ENCODE data around the gene ZNF48.

ZNF48 gene

DNA sequence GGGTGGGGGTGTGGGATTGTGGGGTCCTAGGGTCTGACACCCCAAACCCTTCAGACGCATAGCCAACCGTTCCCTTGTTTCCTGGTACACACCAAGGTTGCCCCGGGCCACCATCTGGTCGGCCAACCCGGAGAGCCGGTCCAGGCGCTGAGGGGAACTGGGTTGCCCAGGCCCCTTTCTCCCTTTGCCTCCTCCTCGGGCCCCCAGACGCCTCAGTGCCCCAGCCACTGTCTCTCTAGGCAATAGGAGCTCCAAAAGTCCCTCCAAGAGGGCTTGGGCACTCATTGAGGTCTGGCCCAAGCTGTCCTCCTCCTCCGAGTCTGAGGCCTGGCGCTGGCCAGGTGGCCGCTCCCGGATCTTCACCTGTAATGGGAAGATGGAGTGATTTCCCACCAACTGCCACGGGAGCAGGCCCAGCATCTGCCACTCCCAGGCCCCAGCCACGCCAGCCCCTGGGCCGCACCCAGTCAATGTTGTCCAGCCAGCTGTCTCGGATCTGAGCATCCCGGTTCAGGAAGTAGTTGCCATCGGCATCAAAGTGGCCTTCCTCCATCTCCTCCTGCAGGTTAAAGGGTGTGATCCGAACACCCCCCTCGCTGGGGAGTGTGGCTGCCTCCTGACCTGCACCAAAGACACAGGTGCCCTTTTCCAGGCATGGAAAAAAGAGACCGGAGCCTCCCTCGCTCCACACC, 41.6 kb upstream of the ZNF48 start:
- Histone ChIP-seq H3K27ac (ENCODE audit: insufficient read depth, low read length, poor library complexity, severe bottlenecking) (no peak overlapping the region), H3K4me1 (ENCODE audit: control insufficient read depth, insufficient read depth, low read length, poor library complexity, severe bottlenecking) (peaks cover 24% of the 10 kb centered on the region), H3K9me3 (ENCODE audit: control insufficient read depth, low read length) (no peaks in the 10 kb centered on the region), H3K27me3 (replicated peaks; ENCODE audit: control insufficient read depth, insufficient read depth, low read length, poor library complexity, severe bottlenecking) (no peaks in the 10 kb centered on the region), H3K4me3 (ENCODE audit: insufficient read depth, low read depth, low read length, poor library complexity, severe bottlenecking) (no peak overlapping the region), H3K36me3 (ENCODE audit: control insufficient read depth, insufficient read depth, low read length) (peaks cover 43% of the 10 kb centered on the region)
- no peak for DNase-seq

DNA sequence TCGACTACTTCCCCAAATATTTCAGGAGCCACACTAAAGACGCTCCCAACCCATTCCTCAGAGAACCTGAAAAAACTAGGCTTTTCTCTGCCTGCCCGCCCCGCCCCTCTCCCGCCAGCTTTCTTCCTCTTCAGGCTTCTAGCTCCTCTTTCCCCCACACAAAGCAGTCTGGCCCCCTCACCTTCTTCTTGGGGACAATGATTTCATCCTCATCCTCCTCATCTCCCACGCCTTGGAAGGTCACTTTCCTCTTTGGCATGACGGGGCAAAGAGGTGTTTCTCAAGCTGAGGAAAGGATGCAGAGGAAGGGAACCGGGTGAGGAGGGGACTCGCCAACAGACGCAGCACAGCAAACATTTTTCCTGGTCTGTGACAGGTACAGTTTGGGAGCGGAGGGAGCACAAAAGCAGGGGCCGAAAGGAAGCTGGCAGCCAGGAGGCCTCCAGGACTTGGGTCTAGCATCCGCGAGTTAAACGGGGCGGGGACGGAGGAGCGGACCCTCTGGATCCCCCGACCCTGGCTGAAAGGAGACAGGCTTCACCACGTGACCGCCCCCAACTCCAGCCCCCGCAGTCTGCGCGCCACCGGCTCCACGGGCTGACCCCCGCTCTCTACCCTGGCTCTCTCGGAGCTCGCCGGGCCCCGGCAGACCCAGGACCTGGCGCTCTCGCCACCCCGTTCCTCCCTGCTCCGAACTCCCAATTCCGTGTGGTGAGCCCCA, 40.6 kb upstream of the ZNF48 start:
- Histone ChIP-seq H3K27ac (ENCODE audit: insufficient read depth, low read length, poor library complexity, severe bottlenecking) (peak overlapping the region; percentile 88), H3K4me1 (ENCODE audit: control insufficient read depth, insufficient read depth, low read length, poor library complexity, severe bottlenecking) (peaks cover 24% of the 10 kb centered on the region), H3K27me3 (replicated peaks; ENCODE audit: control insufficient read depth, insufficient read depth, low read length, poor library complexity, severe bottlenecking) (no peaks in the 10 kb centered on the region), H3K9me3 (ENCODE audit: control insufficient read depth, low read length) (no peaks in the 10 kb centered on the region), H3K36me3 (ENCODE audit: control insufficient read depth, insufficient read depth, low read length) (peaks cover 47% of the 10 kb centered on the region), H3K4me3 (ENCODE audit: insufficient read depth, low read depth, low read length, poor library complexity, severe bottlenecking) (peak overlapping the region; percentile 81)
- DNase-seq = no peak

DNA sequence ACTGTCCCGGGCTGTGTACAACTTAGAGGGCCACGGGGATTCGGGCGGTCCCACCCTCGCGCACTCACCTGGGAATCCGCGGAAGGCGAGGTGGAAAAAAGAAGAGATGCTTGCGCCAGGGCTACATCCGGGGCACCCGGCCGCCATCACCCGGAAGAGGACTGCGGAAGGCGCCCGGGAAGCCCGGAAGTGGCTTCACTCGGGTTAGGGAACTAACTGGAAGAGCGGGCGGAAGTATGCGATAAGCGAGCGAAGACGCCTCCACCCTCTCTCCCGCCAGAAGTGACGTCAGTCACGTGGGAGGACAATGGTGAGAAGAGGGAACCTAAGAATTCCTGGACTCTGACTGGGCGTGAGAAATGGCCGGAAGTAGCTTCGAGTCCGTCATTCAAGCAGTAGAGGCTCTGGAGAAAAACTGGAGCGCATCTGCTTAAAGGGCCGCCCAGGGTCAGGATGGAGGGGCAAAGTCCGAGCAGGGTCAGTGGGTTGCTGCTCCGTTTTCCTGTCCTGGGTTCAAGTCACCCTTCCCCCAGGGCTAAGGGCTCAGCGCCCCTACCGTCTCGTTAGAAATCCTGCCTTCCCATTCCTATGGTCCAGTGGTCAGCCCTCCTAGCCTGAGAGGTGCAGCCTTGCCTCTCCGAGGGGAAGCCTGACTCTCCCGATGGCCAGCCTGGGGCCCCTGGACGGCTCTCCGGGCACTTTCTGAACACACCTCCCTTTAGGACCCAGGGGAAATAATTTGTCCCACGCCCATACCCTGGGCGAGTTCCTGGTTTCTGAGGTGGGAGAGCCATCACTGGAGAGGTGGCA, 39.9 kb upstream of the ZNF48 start, which contains the start of gene CD2BP2:
Gene CD2BP2, minus strand, starts transcription at position 165 of the 810 bp plus-strand sequence. CDS start 627 bp downstream, outside the sequence.
- Histone ChIP-seq H3K4me3 (ENCODE audit: insufficient read depth, low read depth, low read length, poor library complexity, severe bottlenecking) (peak within 1 kb of the TSS; percentile 81), H3K9me3 (ENCODE audit: control insufficient read depth, low read length) (no peaks in the 10 kb centered on the region), H3K27me3 (replicated peaks; ENCODE audit: control insufficient read depth, insufficient read depth, low read length, poor library complexity, severe bottlenecking) (no peaks in the 10 kb centered on the region), H3K27ac (ENCODE audit: insufficient read depth, low read length, poor library complexity, severe bottlenecking) (peak within 1 kb of the TSS; percentile 88), H3K4me1 (ENCODE audit: control insufficient read depth, insufficient read depth, low read length, poor library complexity, severe bottlenecking) (peaks cover 24% of the 10 kb centered on the region), H3K36me3 (ENCODE audit: control insufficient read depth, insufficient read depth, low read length) (peaks cover 47% of the 10 kb centered on the region)
- peak; percentile 80 to 86 (median 81) for DNase-seq

DNA sequence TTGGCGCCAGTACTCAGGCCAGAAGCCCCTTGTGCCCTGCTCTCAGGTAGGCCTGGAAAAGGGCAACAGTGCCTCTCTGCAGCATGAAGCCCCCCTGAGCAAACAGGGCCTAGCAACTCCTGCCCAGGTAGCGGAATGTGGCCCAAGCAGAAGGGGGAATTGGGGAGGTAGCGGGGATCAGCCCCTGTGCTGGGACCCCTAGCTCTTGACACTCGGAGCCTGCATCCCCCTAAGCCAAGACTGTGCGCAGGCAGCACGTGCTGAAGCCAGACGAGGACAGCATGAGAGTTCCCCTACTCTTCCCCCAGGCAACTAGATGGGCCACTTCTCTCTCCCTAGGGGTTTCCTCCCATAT, 39.3 kb upstream of the ZNF48 start:
- no peak for DNase-seq
- Histone ChIP-seq H3K27ac (ENCODE audit: insufficient read depth, low read length, poor library complexity, severe bottlenecking) (peak overlapping the region; percentile 88), H3K9me3 (ENCODE audit: control insufficient read depth, low read length) (no peaks in the 10 kb centered on the region), H3K27me3 (replicated peaks; ENCODE audit: control insufficient read depth, insufficient read depth, low read length, poor library complexity, severe bottlenecking) (no peaks in the 10 kb centered on the region), H3K4me3 (ENCODE audit: insufficient read depth, low read depth, low read length, poor library complexity, severe bottlenecking) (peak overlapping the region; percentile 81), H3K36me3 (ENCODE audit: control insufficient read depth, insufficient read depth, low read length) (peaks cover 45% of the 10 kb centered on the region), H3K4me1 (ENCODE audit: control insufficient read depth, insufficient read depth, low read length, poor library complexity, severe bottlenecking) (peaks cover 24% of the 10 kb centered on the region)

DNA sequence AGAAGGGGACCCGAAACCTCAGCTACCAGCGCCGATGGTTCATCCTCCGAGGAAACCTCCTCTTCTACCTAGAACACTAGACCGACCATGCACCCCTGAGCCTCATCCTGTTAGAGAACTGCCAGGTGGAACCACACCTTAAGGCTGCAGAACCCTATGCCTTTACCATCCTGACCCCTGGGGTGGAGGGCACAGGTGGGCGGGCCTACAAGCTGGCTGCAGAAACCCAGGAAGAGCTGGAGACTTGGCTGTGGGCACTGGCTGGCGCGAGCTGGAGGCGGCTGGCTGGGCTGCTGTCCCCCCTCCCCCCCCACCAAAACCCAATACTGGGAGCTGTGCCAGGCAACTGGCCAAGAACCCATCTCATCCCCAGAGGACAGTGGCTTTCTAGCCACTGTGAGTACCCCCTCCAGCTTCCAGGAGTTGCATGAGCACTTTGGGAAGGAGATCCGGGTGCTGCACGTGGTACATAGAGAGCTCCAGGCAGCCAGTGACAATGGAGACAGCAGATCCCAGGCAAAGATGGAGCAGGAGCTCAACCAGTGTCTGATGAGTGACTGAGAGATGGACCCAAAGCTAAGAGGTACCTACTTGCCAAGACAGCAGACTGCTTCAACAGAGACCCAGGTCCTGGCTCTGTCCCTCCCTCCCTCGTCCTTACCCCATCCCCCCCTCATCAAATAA, 38.7 kb upstream of the ZNF48 start:
- Histone ChIP-seq H3K36me3 (ENCODE audit: control insufficient read depth, insufficient read depth, low read length) (peaks cover 39% of the 10 kb centered on the region), H3K27me3 (replicated peaks; ENCODE audit: control insufficient read depth, insufficient read depth, low read length, poor library complexity, severe bottlenecking) (no peaks in the 10 kb centered on the region), H3K27ac (ENCODE audit: insufficient read depth, low read length, poor library complexity, severe bottlenecking) (peak overlapping the region; percentile 88), H3K9me3 (ENCODE audit: control insufficient read depth, low read length) (no peaks in the 10 kb centered on the region), H3K4me3 (ENCODE audit: insufficient read depth, low read depth, low read length, poor library complexity, severe bottlenecking) (no peak overlapping the region), H3K4me1 (ENCODE audit: control insufficient read depth, insufficient read depth, low read length, poor library complexity, severe bottlenecking) (peaks cover 24% of the 10 kb centered on the region)
- no peak for DNase-seq

DNA sequence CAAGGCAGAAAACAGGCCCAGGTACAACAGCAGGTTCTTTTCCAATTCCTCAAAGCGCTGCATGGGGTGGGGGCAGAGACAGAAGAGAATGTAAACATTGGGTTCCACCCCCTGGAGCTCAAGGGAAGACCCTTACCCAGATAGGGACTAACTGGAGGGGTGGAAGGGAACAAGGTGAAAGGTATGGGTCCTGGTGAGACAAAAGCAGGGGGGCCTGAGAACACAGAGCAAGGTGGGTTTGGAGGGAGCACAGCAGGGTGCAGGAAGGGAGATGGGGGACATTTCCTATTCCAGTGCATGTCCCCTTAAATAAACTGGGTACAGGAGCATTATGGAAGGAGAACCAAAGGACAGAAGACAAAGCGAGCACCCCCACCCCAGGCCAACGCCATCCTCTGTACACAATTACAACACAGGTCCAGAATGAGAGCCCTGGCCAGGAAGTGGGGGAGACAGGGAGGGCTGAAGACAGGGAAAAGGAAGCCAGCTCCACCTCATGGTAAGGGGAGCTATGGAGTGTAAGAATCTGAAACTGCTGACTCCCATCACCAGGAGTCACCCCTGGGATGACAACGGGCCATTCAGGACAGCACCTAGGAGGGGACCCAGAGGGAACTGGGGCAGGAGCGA, 38.0 kb upstream of the ZNF48 start:
- peaks cover 24% of the 10 kb centered on the region for H3K4me1 ChIP-seq (ENCODE audit: control insufficient read depth, insufficient read depth, low read length, poor library complexity, severe bottlenecking)
- no peak for DNase-seq
- peak overlapping the region; percentile 36 for H3K27ac ChIP-seq (ENCODE audit: insufficient read depth, low read length, poor library complexity, severe bottlenecking)
- H3K36me3 ChIP-seq (ENCODE audit: control insufficient read depth, insufficient read depth, low read length) = peaks cover 34% of the 10 kb centered on the region
- H3K9me3 ChIP-seq (ENCODE audit: control insufficient read depth, low read length) = no peaks in the 10 kb centered on the region
- no peaks in the 10 kb centered on the region for H3K27me3 ChIP-seq (replicated peaks; ENCODE audit: control insufficient read depth, insufficient read depth, low read length, poor library complexity, severe bottlenecking)
- no peak overlapping the region for H3K4me3 ChIP-seq (ENCODE audit: insufficient read depth, low read depth, low read length, poor library complexity, severe bottlenecking)

DNA sequence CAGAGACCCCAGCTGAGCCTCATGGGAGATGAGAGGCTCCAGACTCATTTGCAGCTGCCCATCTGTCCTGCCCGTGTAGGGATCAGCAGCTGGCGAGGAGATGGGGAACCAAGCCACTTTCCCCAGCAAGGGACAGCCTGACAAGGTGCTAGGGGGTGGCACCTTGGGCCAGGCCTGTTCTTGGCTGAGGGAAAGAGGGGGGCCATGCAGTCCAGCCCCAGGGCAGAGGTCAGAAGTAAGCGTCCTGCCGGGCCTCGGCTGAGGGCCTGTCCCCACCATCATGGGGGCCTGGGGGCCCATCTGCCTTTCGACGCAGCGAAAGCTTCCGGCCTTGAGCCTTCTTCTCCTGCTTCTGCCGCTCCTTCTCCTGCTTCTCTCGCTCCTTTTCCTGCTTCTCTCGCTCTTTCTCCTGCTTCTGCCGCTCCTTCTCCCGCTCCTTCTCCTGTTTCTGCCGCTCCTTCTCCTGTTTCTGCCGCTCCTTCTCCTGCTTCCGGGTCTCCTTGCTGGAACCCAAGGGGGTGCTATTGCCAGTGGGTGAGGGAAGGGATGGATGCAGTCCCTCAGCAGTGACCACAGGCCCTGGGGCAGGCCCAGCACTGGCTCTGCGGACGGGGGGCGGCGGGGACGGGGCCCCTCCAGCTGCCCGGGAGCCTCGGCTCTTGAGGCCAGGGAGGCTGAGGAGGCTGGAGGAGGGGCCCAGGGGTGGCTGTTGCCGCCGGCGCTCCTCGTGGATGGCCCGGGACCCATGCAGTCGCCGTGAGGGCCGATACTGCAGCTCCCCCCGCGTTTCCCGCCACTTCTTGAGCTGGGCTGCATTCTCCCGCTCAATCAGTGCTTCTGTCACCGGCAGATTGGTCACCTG, 37.3 kb upstream of the ZNF48 start:
- H3K4me1 ChIP-seq (ENCODE audit: control insufficient read depth, insufficient read depth, low read length, poor library complexity, severe bottlenecking) = peaks cover 24% of the 10 kb centered on the region
- H3K27me3 ChIP-seq (replicated peaks; ENCODE audit: control insufficient read depth, insufficient read depth, low read length, poor library complexity, severe bottlenecking) = no peaks in the 10 kb centered on the region
- peaks cover 29% of the 10 kb centered on the region for H3K36me3 ChIP-seq (ENCODE audit: control insufficient read depth, insufficient read depth, low read length)
- H3K4me3 ChIP-seq (ENCODE audit: insufficient read depth, low read depth, low read length, poor library complexity, severe bottlenecking) = no peak overlapping the region
- H3K27ac ChIP-seq (ENCODE audit: insufficient read depth, low read length, poor library complexity, severe bottlenecking) = peak overlapping the region; percentile 36
- DNase-seq = no peak
- H3K9me3 ChIP-seq (ENCODE audit: control insufficient read depth, low read length) = no peaks in the 10 kb centered on the region

DNA sequence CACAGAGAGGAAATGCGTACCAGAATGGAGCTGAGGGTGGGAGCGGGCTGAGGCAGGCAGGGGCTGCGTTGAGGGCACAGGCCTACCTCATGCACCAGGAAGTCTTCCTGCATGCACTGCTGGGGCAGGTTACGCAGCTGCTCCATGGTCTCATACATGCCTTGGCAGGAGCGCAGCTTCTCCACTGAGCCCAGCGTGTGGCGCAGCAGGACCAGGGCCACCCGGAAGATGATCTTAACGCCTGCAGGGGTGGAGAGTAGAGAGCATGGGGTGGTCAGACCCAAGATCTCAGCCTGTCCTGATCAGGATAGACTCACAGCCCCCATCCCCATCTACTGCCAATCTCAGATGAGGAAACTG, 36.7 kb upstream of the ZNF48 start:
- Histone ChIP-seq H3K4me3 (ENCODE audit: insufficient read depth, low read depth, low read length, poor library complexity, severe bottlenecking) (no peak overlapping the region), H3K9me3 (ENCODE audit: control insufficient read depth, low read length) (no peaks in the 10 kb centered on the region), H3K36me3 (ENCODE audit: control insufficient read depth, insufficient read depth, low read length) (peaks cover 33% of the 10 kb centered on the region), H3K4me1 (ENCODE audit: control insufficient read depth, insufficient read depth, low read length, poor library complexity, severe bottlenecking) (peaks cover 24% of the 10 kb centered on the region), H3K27ac (ENCODE audit: insufficient read depth, low read length, poor library complexity, severe bottlenecking) (no peak overlapping the region), H3K27me3 (replicated peaks; ENCODE audit: control insufficient read depth, insufficient read depth, low read length, poor library complexity, severe bottlenecking) (no peaks in the 10 kb centered on the region)
- no peak for DNase-seq
